Daoy (cell line): ENCODE results near the gene ARHGAP12. TPM values are rescaled to one million over a fixed set of nuclear protein-coding genes. Genes with fewer than 3 reads are reported as not detected.

Experiments
- DNase-seq: peaks from one replicate; pipeline ENCODE4 v3.0.0-alpha.2; 2015; ENCODE audit warnings: low read depth
- total RNA-seq: library from RNA; depleted of rRNA; stranded (reverse); fragments of >200 nt; shearing (Covaris generic); gene quantifications from 2 replicates; pipeline ENCODE4 v1.2.3, GENCODE V29; 2014; rRNA removed

Gene ARHGAP12
- total RNA-seq, 1 experiment from 2014 or later: 20.7 TPM

DNA sequence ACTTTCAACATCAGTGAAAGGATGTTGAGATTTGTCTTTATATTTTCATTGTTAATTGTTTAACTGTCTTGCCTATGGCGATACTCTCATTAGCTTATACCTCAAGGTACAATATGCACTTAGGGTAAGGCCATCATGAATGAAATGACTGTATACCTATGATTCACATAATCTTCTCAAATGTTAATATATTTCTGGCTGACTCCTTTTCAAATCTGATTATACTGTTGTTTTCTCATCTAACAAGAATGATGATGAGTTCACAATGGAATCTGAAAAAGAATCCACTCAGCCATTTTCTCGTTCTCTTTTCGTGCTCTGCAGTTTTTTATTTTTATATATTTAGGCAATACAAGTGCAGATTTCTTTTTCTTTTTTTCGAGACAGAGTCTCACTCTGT lies 159.1 kb downstream of the ARHGAP12 start:
- DNase-seq: no peak

DNA sequence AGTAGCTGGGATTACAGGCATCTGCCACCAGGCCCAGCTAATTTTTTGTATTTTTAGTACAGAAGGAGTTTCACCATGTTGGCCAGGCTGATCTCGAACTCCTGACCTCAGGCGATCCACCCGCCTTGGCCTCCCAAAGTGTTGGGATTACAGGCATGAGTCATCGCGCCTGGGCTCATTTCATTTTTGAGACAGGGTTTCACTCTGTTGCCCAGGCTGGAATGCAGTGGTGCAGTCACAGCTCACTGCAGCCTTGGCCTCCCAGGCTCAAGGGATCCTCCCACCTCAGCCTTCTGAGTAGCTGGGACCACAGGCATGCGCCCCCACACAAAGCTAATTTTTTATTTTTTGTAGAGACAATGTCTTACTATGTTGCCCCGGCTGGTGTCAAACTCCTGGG lies 159.7 kb downstream of the ARHGAP12 start:
- peak; percentile 63 for DNase-seq

DNA sequence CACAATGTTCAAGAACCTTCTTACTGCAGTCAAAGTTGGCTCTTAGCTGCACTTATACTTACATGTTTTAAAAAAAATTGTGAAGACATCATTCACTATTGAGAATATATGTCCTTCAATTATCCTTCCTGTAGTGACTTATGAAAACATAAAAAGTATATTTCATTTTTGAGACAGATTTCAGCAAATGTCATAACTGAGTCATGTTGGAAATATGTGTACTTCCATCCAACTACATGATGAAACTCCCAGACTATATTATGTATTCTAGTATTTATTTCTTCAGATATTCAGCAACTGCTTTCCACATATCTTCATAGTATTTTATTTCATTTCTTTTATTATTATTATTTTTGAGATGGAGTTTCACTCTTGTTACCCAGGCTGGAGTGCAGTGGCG lies 160.2 kb downstream of the ARHGAP12 start:
- no peak for DNase-seq

DNA sequence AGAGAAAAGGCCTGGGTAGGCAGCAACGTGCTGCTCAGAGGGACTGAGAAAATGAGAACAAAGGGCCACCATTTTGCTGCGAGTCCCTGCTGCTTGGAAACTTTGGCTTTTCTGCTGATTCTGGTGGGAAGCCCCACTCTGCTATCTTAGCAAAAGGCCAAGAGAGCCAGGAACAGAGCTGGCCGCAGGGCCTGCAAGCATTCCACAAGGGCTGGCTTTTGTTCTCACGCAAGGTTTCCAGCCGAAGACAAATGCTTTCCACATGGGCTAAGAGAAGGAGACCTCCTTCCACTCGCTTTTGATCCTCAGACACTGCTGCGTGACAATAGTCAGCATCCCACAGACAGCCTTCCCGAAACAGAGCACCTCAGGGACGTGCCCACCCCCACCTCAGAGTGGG lies 163.1 kb downstream of the ARHGAP12 start:
- no peak for DNase-seq

DNA sequence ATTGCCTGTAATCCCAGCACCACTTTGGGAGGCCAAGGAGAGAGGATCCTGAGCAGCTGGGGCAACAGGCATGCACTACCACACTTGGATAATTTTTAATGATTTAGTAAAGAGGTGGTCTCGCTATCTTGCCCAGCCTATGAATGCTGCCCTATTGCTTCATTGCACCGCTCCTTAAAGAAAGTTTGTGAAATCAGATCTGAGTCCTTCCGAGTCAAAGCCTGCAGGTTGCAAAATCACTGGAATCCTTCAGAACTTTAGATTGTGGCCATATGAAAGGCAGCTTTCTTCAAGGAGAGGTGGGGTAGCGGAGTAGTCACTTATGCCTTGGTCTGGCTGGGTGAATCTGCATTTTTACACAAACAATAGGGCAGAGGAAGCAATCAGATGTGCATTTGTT lies 166.3 kb downstream of the ARHGAP12 start:
- DNase-seq: no peak

DNA sequence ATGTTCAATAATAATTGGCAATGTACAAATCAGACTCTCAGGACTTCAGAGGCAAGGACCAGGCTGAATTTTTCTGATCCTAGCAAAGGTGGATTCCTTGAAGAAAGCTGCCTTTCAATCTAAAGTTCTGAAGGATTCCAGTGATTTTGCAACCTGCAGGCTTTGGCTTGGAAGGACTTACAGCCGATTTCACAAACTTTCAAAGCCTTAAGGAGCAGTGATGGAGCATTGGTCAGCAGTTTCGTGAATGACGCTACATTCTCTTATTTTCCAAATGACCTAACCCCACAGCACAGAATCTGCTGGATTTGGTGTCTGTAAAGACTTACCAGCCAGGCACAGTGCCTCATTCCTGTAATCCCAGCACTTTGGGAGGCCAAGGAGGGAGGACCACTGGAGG lies 167.5 kb downstream of the ARHGAP12 start:
- DNase-seq: no peak

DNA sequence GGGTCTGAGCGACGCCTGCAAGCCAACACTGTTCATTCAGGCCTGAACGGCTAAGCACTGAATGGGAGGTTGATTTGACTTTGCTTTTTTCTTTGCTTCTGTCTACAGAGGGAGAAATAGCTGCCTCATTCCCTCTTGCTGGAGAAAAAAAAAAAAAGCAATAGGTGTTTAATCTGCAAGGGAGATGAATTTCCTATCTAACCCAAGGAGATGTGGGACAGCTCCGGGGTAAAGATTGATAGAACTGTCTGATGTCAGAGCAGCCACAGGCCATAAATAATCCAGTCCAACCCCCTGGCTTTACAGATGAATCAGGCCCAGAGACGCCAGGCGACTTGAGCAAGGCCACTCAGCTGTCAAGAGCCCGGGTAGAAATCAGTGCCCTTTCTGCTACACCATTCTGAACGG lies 168.0 kb downstream of the ARHGAP12 start:
- DNase-seq: no peak

DNA sequence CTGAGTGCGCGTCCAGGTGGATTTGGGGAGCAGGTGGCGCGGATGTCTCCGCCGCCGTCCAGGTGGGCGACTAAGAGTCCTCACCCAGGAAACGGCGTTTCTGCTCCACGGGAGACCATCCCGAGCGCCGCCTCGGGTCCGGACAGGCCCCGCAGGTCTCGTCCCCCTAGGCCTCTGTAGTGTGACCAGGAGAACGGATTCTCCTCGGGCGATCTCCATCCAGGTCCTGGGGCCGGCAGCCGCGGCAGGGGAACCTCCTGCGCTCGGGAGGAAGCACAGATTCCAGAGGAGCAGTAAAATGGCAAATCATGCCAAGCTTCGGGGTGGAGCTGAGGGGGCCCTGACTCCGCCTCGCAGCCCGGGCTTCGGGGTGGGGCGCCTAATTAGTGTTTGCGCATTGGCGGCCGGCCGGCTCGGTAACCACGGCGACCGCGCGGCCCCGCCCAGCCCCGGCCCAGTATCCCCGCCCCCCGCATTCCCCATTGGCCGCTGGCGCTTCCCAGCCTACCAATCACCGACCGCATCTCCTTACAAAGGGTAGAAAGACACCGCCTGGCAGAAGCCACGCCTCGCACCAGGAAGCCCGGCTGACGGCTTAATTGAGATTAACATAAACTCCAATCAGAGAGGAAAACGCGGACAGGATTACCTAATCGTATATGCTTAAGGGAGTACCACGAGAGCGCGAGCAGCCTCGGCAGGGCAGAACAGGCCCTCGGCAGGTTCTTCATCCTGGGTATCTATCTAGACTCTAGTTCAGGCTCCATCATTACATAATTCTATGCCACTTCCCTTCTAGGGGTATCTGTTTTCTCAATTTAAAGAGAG lies 168.6 kb downstream of the ARHGAP12 start:
- DNase-seq: peak; percentile 95

DNA sequence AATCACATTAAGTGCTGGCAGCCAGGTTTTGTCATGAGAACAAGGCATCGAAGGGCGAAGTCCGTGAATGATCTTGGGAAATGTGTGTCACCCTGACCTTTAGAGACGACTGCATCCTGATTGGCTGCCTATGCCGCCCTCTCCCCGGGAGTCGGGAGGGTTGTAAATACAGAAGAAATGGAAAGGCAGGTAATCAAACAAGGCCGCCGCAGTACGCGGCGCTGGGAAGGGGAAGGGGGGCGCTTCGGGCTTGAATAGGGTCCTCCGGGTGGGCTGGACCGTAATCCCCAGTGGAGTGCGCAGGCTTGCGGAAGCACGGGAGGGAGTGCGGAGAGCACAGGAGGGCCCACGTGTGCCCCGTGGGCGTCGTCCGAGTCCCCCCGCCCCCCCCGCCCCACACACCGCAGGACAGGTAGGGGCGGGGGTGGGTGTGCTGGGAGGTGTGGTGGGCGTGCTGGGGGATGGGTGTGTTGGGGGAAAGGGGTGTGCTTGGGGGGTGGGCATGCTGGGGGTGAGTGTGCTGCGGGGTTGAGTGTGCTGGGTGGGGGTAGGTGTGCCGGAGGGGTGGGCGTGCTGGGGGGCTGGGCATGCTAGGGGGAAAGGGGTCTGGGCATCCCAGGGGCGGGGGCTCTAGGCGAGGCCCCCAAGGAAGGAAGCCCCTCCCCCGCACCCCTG lies 169.4 kb downstream of the ARHGAP12 start:
- DNase-seq: no peak

DNA sequence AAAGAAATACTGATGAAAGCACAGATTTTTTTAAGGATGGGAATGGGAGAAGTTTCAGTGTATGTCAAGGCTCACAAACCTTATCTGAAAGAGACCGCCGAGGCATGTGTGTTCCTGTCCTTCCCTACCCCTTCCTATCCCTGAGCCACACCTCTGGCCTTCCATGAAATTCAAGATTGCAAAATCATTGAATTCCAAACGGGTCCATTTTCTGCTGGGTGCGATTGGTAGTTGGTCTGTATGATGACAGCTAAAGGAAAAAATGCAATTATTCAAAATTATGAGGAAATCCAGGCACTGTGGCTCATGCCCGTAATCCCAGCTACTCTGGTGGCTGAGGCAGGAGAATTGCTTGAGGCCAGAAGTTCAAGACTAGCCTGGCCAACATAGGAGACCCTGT lies 170.1 kb downstream of the ARHGAP12 start:
- DNase-seq: no peak

DNA sequence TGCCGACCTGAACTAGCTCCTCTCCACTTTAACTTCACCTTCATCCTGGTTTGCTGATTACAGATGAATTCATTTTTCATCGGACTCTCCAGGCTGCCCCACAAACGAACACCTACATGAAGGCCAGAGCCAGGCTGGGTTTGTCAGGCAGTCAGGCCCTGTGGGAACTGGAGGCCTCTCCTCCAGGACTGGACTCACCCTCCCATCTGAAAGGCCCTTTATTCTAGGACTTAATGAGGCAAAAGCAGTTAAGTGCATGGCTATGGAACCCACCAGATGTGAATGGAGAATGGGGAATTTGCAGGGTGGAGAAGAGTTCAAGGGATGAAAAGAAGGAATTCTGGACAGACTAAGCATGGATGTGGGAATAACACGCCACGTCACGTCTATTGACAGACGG lies 170.8 kb downstream of the ARHGAP12 start:
- no peak for DNase-seq

DNA sequence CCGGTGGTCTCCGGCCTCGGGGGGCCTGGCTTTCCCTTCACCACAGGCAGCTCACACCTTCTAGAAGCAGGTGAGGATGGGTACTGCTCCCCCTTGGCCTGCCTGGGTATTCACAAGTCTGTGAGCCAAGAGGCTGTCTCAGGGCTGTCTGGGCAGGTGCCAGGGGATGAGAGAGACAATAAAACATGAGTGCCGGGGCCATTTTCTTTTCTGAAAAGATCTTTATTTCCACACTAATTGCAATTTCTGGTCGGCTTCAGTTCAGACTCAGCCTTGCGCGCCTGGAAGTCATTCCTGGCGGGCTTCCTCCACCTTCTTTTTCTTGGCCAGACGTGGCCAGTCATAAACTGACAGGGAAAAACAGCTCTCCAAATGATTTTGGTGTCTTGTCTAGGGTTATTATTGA lies 171.2 kb downstream of the ARHGAP12 start:
- no peak for DNase-seq

DNA sequence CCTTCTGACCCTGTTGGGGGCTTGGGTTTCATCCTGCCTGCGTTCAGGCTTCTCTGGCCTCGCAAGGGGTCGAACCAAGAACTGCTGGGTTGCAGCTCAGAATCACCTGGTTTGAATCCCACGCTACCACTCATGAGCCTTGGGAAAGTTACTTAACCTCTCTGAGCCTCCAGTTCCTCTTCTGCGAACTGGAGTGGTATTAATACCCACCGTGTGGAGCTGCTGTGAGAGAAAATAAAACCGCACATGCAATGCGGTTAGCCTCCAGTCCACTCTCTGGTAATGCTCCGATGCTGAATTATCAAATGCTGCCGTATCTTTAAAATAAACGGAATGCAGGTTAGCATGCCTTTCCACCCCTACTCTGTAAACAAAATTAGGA lies 171.9 kb downstream of the ARHGAP12 start:
- no peak for DNase-seq

DNA sequence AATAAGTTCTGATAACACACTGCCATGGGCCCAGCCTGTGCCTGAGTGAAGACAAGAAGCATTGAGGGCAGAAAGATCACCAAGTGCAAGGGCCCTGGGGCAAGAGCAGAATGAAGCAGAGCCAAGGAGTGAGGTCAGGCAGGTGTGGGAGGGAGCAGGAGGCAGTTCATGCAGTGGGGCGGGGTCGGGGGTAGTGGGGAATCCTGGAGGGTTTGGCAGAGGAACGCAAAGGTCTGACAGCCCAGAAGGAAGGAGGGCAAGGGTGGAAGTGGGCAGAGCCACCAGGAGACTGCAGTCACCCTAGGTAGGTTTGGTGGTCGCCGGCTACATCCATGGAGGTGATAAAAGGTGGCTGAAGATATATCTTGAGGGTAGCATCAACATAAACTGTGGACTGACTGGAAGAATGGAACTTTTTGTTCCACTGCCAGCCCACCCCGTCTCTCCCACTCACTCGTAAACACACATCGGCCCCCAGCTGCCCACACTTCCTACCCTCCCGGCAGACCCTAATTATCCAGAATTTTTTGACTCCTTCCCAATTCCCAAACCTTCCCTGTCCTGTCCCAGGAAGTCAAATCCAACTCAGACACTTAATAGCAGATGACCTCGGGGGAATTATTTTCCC lies 172.4 kb downstream of the ARHGAP12 start:
- DNase-seq: no peak

Other genes starting within 250 kb of the ARHGAP12 start
- gene KIF5B, start 127.6 kb upstream of the ARHGAP12 start, total RNA-seq: 122 TPM in 2 replicates